GM18873 (cell line): ENCODE measurements around the gene GGA2.
"Not testable (repeated sequence)": the region's sequence is repeated elsewhere in the genome, so short reads cannot be mapped to it uniquely, and the experiment has no call there.

Source experiments
- ATAC-seq: cut with Tn5 transposase; IDR thresholded peaks from one replicate; pipeline ENCODE4 v1.9.1; 2021; ENCODE audit warnings: mild to moderate bottlenecking, moderate library complexity, moderate number of reproducible peaks; ENCODE audit not compliant: unreplicated experiment, low FRiP score

The GGA2 gene

DNA sequence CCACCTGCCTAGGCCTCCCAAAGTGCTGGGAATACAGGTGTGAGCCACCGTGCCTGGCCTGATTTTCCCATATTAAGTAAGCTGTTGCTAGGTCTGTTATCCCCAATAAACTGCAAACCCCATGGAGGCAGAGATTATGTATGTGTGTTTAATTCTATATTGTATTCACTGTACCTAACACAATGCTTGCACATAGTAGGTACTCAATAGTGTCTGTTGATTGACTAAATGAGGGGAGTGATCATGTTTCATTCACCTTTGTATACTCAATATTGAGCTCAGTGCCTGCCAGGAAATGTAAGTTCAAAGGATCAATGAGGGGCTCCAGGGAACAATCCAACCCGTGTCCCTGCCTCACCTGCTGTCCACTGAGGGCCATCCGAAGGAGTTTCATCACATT is 14.6 kb upstream of the GGA2 start:
- no peak for ATAC-seq

DNA sequence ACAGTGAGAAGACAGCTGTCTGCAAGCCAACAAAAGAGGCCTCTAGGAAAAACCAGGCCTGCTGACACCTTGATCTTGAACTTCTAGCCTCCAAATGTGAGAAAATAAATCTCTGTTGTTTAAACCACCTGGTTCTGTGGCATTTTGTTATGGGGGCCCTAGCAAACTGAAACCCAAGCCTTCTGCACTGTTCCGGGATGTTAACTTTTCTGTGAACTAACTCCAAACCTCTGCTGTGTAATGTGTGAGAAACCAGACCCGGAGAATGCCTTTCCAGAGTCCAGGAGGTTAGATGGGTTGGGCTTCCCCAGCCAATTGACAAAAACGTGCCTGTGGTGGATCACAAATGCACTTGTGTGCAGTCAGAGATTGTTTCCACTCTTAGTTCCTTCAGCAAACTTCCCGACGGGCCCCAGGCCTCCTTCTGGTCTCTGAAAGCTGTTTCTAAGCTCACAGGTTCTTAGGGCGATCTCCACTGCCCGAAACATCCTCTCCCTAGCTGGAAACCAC is 13.6 kb upstream of the GGA2 start:
- ATAC-seq, result no peak

DNA sequence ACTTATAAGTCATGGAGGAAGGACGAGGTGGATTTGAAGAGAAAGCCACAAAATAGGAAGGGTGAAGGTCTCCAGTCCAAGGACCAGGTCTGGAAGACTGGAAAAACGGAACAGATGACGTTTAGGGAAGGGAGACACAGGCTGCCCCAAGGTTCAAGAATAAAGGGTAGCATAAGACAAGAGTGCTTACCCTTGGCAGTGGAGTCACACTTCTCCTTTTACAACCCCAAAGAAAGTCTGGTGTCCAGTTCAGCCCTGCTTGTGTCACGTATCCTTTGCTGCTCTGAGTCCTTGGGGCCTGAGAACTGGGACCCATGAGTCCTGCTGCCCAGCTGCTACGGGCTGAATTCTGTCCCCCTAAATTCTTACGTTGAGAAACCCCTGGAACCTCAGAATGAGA is 13.0 kb upstream of the GGA2 start:
- ATAC-seq, result no peak

DNA sequence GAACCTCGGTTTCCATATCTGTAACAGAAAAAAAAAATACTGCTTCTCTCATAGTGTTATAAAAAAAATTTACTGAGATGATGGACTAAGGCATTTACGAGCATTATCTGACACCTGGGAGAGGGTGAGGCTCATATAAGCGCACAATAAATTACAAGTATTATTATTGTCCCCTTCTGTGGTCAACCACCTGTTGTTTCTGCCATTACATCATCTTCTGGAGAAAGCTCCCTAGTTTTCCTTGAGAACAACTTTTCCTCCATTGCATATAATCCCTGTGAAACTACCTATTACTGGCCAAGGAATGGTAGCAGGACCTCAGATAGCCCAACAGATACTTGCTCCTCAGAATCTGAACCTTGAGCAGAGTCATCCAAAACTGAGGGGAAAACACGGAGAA is 11.7 kb upstream of the GGA2 start:
- ATAC-seq, result no peak

DNA sequence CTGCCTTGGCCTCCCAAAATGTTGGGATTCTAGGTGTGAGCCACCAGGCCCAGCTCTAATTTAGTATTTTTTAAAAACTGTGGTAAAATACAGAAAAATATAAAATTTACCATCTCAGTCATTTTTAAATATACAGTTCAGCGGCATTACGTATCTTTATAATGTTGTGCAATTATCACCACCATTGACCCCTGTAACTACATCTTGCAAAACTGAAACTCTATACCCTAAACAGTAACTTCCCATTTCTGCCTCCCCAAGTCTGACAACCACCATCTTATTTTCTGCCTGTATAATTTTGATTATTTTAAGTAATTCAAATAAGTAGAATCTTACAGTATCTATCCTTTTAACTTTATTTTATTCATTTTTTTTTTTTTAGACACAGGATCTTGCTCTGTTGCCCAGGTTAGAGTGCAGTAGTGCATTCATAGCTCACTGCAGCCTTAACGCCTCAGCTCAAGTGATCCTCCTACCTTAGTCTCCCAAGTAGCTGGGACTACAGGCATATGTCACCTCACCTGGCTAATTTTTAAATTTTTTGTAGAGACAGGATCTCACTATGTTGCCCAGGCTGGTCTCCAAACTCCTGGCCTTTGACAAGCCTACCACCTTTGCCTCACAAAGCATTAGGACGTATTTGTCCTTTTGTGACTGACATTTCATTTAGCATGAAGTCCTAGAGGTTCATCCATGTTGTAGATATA is 10.9 kb upstream of the GGA2 start:
- no peak for ATAC-seq

DNA sequence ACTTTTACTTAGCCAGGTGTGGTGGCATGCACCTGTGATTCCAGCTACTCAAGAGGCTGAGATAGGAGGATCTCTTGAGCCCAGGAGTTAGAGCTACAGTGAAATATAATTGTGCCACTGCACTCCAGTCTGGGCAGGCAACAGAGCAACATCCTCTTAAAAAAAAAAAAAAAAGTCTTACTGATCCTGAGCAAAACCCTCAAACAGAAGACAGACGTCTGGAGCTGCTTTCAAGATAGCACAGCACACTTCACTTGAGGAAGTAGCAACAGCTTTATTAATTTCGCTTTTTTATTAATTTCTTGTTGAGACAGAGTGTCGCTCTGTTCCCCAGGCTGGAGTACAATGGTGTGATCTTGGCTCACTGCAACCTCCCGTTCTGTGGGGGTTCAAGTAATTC is 10.2 kb upstream of the GGA2 start:
- no peak for ATAC-seq

DNA sequence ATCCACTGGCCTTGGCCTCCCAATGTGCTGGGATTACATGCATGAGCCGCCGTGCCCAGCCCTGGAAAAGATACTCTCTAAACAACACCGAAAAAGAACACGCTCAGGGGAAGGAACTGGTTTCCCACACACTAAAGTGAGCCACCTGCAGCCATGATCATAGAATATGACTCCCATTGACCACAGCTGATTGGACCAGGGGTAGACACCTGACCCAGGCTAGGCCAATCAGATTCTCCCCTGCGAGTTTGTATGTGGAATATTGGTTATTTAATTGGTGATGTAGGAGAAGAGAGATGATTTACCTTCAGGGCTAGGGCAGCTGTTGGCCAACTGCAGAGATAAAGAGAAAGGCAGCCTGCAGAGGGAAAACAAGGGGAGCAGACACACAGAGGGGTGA is 9.0 kb upstream of the GGA2 start:
- no peak for ATAC-seq

DNA sequence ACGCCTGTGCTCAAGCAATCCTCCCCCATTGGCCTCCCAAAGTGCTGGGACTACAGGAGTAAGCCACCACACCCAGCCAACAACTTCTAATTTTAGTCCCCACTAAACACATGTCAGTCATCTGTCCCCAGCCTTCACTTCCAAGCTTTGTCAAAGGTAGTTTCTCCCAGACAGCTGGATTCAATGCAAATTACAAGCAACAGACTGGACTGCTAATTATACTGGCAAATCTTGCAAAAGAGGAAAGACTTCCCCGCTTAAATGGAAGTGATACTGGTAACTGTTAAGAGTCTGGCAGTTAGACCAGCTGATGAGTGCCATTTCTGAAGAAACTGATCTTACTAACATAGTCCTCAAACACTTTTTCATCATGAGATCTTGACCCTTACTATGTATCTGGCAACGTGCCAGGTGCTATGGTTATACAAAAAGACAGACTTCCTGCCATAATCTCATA is 8.2 kb upstream of the GGA2 start:
- ATAC-seq, result no peak

DNA sequence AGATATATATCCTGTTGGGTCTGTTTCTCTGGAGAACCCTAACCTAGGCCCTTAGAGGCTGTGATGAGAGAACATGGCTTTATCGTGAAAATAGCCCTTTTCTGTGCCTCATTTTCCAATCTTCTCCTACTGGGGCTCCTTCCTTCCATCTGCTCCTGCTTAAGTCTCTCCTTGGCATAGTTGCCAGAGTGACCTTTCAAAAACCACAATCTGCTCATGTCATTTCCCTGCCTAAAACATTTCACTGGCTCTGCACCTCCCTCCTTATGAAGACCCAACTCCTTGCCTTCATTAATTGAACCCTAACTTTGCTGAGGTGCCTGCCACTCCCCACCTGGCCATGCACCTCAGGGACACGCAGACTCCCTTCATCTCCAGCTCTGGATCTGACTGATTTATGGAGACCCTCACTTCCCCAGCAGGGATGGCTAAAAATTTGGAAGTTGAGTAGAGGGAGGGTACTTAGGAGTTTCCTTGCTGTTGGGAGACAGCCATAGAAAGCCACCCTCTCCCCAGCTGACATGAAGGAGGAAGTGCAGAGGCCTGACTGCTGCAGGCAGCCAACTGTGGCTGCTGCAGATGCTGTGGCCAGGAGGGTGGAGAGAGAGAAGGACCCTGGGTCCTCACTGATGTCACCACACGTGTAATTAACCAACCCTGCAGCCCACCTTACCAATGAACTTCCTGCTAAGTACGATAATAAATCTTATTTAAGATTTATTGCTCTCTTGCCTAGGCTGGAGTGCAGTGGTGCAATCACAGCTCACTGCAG is 6.3 kb upstream of the GGA2 start:
- ATAC-seq, result no peak

DNA sequence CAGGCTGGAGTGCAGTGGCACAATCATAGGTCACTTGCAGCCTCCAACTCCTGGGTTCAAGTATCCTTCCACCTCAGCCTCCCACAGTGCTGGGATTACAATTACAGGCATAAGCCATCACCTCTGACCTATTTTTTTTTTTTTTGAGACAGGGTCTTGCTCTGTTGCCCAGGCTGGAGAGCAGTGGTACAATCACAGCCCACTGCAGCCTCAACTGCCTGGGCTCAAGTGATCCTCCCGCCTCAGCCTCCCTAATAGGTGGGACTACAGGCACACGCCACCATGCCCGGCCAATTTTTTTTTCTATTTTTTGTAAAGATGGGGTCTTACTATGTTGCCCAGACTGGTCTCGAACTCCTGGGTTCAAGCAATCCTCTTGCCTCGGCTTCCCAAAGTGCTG is 5.6 kb upstream of the GGA2 start:
- ATAC-seq, result no peak

DNA sequence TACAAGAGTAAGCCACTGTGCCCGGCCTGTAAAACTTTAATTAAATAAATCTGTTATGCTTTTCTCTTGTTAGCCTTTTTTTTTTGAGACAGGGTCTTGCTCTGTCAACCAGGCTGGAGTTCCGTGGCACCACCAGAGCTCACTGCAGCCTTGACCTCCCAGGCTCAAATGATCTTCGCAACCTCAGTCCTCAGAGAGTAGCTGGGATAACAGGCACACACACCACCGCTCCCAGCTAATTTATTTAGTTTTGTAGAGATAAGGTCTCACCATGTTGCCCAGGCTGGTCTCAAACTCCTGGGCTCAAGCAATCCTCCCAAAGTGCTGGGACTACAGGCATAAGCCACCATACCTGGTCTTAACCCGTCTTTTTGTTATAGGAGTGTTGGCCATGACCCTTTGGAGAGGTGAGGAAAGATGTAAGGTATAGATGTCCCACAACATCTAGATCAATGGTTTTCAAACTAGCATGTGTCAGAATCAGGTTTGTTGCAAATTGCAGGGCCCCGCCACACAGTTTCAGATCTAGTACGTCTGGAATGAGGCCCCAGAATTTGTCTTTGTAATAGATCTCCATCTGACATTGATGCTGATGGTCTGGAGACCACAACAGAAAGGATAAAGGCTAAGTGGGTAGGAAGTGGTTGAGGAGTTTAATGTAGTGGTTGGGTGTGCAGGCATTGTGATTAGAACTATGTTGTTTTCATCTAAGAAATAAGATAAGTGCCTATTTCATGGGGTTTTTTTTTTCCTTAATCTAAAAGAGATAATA is 4.3 kb upstream of the GGA2 start:
- ATAC-seq, result no peak

DNA sequence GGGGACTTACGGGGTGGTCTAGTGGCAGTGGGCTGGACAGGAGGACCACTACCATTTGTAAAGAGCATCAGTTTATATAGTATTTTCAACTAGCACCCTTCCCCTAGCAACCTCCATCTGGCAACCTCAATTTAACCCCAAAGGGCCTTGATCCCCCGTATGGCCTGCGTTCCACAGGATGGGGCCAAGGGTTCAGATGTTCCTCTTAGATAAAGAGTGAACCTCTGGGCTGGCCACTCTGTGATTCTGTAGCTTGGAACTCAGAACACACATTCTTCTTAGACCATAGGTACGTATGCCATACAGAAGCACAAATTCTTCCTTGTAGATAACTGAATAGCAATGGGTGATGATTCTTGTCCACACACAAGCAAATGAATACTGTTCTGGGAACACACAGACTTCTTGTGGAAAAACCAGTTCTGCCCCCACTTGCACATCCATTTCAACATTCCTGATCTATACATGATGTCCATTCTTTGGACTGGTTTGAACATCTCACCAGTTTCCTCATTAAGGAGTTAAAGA is 1.9 kb upstream of the GGA2 start:
- ATAC-seq, result no peak

DNA sequence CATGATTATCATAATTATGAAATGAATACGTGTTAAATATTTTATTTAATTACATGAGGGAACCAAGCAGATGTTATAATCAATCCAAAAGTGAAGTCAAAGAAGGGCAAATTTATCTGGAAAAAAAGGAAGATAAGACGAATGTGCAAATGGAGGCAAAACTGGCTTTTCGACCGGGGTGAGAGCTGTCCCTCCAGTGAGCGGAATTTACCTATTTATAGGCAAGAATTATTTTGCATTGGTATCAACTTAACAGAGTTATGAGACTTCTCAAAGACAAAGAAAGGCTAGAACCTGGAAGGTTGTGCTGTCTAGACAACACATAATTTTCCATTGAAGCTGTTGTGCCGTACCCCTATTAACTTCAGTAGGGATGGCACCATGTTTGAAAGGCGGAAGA is 1.4 kb upstream of the GGA2 start:
- ATAC-seq, result no peak

DNA sequence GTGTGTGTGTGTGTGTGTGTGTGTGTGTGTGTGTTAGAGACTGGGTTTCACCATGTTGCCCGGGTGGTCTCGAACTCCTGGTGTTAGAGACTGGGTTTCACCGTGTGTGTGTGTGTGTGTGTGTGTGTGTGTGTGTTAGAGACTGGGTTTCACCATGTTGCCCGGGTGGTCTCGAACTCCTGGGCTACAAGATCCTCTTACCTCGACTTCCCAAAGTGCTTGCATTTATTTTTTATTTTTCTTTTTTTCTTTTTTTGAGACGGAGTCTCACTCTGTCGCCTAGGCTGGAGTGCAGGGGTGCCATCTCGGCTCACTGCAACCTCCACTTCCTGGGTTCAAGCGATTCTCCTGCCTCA is 599 bp upstream of the GGA2 start:
- not testable (repeated sequence) for ATAC-seq

DNA sequence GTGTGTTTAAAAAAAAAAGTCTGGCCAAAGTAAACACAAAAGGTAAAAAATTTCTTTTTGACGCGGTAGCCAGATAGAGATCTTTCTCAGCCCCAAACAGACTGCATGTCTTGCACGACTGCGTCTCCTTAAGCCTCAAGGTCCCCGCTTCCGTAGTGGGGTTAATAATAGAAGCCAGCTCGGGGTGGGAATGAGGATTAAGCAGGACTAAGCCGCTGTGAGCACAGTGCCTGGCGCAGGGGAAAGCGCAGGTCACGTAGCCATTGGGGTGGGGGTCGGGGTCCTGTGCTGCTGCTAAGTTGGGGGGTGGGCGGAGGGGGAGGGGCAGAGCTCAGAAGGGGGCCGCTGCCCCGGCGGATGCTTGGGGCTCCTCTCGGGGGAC is 521 bp downstream of the GGA2 start:
- no peak for ATAC-seq

DNA sequence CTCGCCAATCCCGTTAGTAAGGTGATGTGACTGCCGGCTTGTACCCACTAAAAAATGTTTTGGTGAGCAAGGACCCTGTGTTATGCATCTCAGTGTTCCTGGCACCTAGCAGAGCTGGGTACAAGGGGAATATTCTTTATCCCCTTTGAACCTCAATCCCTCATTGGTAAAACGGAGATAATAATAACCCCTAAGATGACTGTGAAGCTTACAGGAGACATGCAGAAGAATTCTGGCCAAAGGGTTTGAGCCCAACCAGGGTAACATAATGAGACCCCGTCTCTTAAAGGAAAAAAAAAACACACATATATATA is 896 bp downstream of the GGA2 start:
- ATAC-seq, result no peak

DNA sequence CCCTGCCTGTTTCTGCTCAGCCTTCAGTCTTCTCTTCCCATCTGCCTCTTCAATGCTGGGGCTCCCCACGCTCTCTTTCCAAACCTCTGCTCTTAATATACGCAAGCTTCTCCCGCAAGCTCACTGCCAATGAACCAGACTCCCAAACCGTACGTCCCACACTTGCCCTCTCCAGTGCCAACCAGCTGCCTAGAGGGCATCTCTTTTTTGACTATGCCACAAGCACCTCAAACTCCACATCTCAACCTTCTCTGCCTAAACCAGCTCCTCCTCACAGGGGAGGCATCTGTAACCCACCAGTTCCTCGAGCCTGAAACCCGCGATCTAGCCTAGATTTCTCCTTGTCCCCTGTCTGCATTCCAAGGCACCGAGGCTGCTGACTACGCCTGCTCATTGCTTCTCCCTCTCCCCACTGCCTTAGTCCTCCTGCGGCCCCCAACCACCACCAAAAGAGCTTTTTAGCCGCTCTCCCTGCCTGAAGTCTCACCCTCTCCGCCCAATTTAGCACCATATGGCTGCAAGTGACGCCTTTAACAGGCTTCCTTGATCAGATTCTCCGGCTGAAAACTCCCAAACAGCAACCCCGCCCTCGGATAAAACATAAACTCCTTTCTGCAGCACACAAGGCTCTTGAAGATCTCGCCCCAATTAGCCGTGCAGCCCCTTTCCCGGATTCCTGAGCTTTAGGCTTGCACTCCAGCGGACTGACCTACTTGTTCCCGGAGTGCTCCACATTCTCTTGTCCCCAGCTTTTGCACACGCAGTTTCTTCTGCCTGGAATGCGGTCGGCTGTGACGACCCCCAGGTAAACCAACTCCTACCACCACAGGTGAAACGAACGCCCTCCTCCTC is 1.5 kb downstream of the GGA2 start:
- no peak for ATAC-seq

DNA sequence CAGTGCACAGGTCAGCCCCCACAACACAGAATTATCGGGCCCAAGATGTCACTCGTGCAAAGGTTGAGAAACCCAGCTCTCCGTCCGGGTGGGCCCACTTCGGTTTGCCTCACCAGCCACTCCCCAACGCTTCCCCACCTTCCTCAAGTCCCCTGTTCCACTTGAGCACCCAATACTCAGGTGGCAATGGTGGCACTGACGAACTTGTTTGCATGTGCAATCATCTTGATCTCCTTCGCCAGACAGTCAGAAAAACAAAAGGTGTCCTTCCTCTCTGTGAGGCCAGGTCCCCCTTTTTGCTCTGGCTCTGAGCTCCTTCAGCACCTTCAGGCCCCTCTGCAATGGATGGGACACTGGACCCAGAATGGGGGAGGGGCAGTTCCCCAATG is 3.7 kb downstream of the GGA2 start:
- no peak for ATAC-seq

DNA sequence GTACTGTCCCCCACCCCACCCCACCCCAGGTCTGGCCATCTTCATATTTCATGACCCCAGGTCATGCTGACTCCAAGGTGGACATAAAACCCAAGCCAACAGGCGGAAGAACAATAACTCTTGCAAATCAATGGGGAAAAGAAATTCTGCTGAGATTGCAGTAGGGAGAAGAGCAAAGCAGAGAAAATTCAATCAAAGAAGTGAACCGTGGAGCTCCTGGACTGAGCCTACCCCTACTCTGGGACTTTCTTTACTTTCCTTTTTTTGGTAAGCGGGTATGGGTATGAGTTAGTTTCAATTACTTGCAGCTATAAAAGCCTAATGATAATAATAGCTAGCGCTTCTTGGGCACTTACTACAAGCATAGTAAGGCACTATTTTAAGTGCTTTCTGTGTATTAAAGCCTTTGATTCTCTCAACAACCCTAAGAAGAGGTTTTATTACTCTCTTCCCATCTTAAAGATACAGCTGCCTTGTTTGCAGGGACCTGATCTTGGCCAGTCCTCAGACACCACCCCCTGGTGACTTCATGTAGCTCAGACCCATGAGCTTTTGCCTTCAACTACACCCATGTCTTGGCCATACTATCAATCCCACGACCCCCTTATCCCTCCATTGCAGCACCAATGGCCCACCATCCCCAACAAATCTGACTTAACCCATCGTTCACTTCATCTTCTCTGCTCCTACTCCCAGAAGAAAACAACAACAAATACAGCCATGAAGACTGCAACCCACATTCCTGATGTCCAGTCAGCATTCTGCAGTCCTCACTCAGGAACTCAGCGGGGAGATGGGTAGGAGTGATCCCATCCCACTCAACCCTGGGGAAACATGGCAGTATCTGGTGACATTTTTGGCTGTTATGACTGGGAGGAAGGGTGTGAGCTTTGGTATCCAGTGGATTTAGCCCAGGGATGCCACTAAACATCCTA is 4.4 kb downstream of the GGA2 start:
- ATAC-seq, result no peak
